Endothelial cell of umbilical vein (primary cell): Measurements from ENCODE around the gene PON2. TPM values are rescaled to one million over a fixed set of nuclear protein-coding genes. Genes with fewer than 3 reads are reported as not detected.

Experiments
- BruUV-seq: library from RNA; stranded (reverse); fragments of 400-500 nt; replicated peaks from 2 replicates; lab custom pipeline; 2021; lab: Mats Ljungman, UMichigan
- CTCF ChIA-PET: fragments of 300-600, 350-600 bp; sonication (Branson Sonifier 250); formaldehyde crosslinking; loops from one replicate; lab custom pipeline; 2021; ENCODE audit warnings: antibody characterized with exemption, inconsistent platforms; lab: Charles Lee
- POLR2A ChIA-PET: fragments of 300-600, 350-600 bp; sonication (Branson Sonifier 250); formaldehyde crosslinking; loops from one replicate; lab custom pipeline; 2021; ENCODE audit warnings: antibody characterized with exemption, inconsistent platforms; lab: Charles Lee
- DNase-seq: peaks from one replicate; pipeline ENCODE4 v3.0.0-alpha.2; 2011; ENCODE audit warnings: low read depth, low spot score
- FAIRE-seq: peaks from 2 replicates; lab custom pipeline; 2011; peaks lifted over from hg19 to GRCh38; lab: Jason Lieb, UNC
- H2AFZ ChIP-seq: 2 replicates; pipeline ENCODE4 v1.6.0; 2012; ENCODE audit warnings: low read depth, low read length, control low read depth, inconsistent platforms
- H3K27ac ChIP-seq: 2 replicates; pipeline ENCODE4 v1.5.1; 2011; ENCODE audit warnings: low read depth, mild to moderate bottlenecking, control low read depth, low read length, moderate library complexity; ENCODE audit not compliant: insufficient read depth
- H3K27me3 ChIP-seq, 2 experiments: 2 replicates each; pipeline versions ENCODE4 v1.6.0 to v1.6.1; 2011; ENCODE audit warnings: low read length in 2 of 2, mixed read lengths in 1 of 2; ENCODE audit not compliant: control insufficient read depth in 2 of 2, insufficient read depth in 2 of 2
- H3K36me3 ChIP-seq, 2 experiments: 2 replicates in 1 of 2; 3 replicates in 1 of 2; pipeline ENCODE4 v1.5.1; 2011; ENCODE audit warnings: low read length in 2 of 2, mild to moderate bottlenecking in 1 of 2, moderate library complexity in 1 of 2; ENCODE audit not compliant: control insufficient read depth in 2 of 2, insufficient read depth in 2 of 2; ENCODE audit errors: extremely low read depth in 1 of 2
- H3K4me1 ChIP-seq: 3 replicates; pipeline ENCODE4 v1.5.1; 2011; ENCODE audit warnings: mild to moderate bottlenecking, low read length; ENCODE audit not compliant: control insufficient read depth, insufficient read depth; ENCODE audit errors: extremely low read depth
- H3K4me2 ChIP-seq: 2 replicates; pipeline ENCODE4 v1.6.1; 2011; ENCODE audit warnings: low read length, control low read depth, mixed read lengths; ENCODE audit not compliant: insufficient read depth
- H3K4me3 ChIP-seq, 3 experiments: fragments of 200-600 bp in 1 of 3; sonication (generic), shearing (Covaris generic) in 1 of 3; replicated peaks in 1 of 3; 2 replicates each; pipeline ENCODE4 v1.5.1; 2011 to 2016; ENCODE audit warnings: control low read depth in 3 of 3, low read length in 3 of 3, mild to moderate bottlenecking in 2 of 3, inconsistent platforms in 1 of 3, low read depth in 1 of 3, moderate library complexity in 1 of 3; ENCODE audit not compliant: insufficient read depth in 1 of 3
- H3K79me2 ChIP-seq: 2 replicates; pipeline ENCODE4 v1.6.0; 2012; ENCODE audit warnings: low read length, inconsistent platforms; ENCODE audit not compliant: control insufficient read depth, insufficient read depth
- H3K9ac ChIP-seq: replicated peaks from 2 replicates; pipeline ENCODE3; 2011; ENCODE audit warnings: low read length, control low read depth; ENCODE audit not compliant: insufficient read depth; ENCODE audit errors: extremely low read depth
- H3K9me1 ChIP-seq: replicated peaks from 3 replicates; pipeline ENCODE4 v1.6.0; 2011; ENCODE audit warnings: mild to moderate bottlenecking, low read length; ENCODE audit not compliant: control insufficient read depth, insufficient read depth; ENCODE audit errors: extremely low read depth
- H3K9me3 ChIP-seq: replicated peaks from 2 replicates; pipeline ENCODE4 v1.5.1; 2012; ENCODE audit warnings: low read length, inconsistent platforms; ENCODE audit not compliant: control insufficient read depth, insufficient read depth
- H4K20me1 ChIP-seq: replicated peaks from 2 replicates; pipeline ENCODE3; 2011; ENCODE audit warnings: mild to moderate bottlenecking, low read length; ENCODE audit not compliant: control insufficient read depth, insufficient read depth; ENCODE audit errors: extremely low read depth
- EZH2 ChIP-seq: IDR thresholded peaks from 2 replicates; pipeline ENCODE4 v1.6.1; 2012; ENCODE audit warnings: borderline replicate concordance, low read depth, mild to moderate bottlenecking, moderate library complexity, low read length, inconsistent platforms; ENCODE audit not compliant: severe bottlenecking
- FOS ChIP-seq: IDR thresholded peaks from 2 replicates; pipeline ENCODE4 v1.6.1; 2011; ENCODE audit warnings: mild to moderate bottlenecking, low read length, moderate library complexity, borderline replicate concordance; ENCODE audit not compliant: insufficient read depth
- GATA2 ChIP-seq: IDR thresholded peaks from 2 replicates; pipeline ENCODE4 v1.7.0; 2011; ENCODE audit warnings: low read depth, mild to moderate bottlenecking, moderate library complexity, mixed read lengths, low read length; ENCODE audit not compliant: insufficient read length, insufficient read depth
- JUN ChIP-seq: IDR thresholded peaks from 2 replicates; pipeline ENCODE4 v1.6.1; 2011; ENCODE audit warnings: borderline replicate concordance, low read depth; ENCODE audit not compliant: insufficient read length, insufficient read depth
- MAX ChIP-seq: IDR thresholded peaks from 2 replicates; pipeline ENCODE4 v1.6.1; 2011; ENCODE audit not compliant: insufficient read depth, insufficient read length
- MYC ChIP-seq: IDR thresholded peaks from one replicate; pipeline ENCODE4 v1.6.1; 2011; ENCODE audit warnings: mild to moderate bottlenecking, low read depth, low read length
- POLR2A ChIP-seq: IDR thresholded peaks from 2 replicates; pipeline ENCODE4 v1.6.1; 2012; ENCODE audit warnings: low read depth, mild to moderate bottlenecking, control low read depth, low read length
- POLR2AphosphoS5 ChIP-seq: IDR thresholded peaks from 2 replicates; pipeline ENCODE4 v1.6.1; 2012; ENCODE audit warnings: low read depth, mild to moderate bottlenecking, control low read depth, low read length, moderate library complexity; ENCODE audit not compliant: insufficient read depth
- dilution Hi-C: fragments of 300-500 bp; cut with MboI; formaldehyde crosslinking; loops from one replicate; pipeline ENCODE4 v1.15.0; 2019; ENCODE audit warnings: low sequenced_read_pairs; ENCODE audit not compliant: extremely low pct_ligation_motif_present
- intact Hi-C: fragments of 100-400 bp; cut with micrococcal nuclease; formaldehyde crosslinking; loops from one replicate; pipeline ENCODE4 v1.10.0; 2022
- polyA plus RNA-seq, 4 experiments: library from polyadenylated mRNA; depleted of rRNA in 3 of 4; stranded (reverse) in 3 of 4; unstranded in 1 of 4; fragments of >200 nt; gene quantifications; 2 replicates each; pipeline versions ENCODE4 v1.2.1 to v1.2.3, GENCODE V29; 2011 to 2012; ENCODE audit warnings: missing spikeins in 1 of 4
- total RNA-seq: library from RNA; stranded (reverse); gene quantifications from 2 replicates; pipeline ENCODE4 v1.2.3, GENCODE V29; 2021
- TF ChIP-seq, protein P1 (sequence below), 2 donors: IDR thresholded peaks; 1 replicate in 1 of 2; 2 replicates in 1 of 2; pipeline ENCODE4 v1.5.1; 2011; ENCODE audit warnings: low read length in 2 of 2, mild to moderate bottlenecking in 2 of 2, moderate library complexity in 2 of 2, control low read depth in 1 of 2, inconsistent platforms in 1 of 2, low read depth in 1 of 2; ENCODE audit not compliant: insufficient read depth in 1 of 2; ENCODE audit errors: extremely low read depth in 1 of 2

Gene PON2
- total and polyA plus RNA-seq, 2 donors (not counting 3 experiments of a cell fraction or from before 2014, with no cell fraction given) = 110 to 125 TPM

DNA sequence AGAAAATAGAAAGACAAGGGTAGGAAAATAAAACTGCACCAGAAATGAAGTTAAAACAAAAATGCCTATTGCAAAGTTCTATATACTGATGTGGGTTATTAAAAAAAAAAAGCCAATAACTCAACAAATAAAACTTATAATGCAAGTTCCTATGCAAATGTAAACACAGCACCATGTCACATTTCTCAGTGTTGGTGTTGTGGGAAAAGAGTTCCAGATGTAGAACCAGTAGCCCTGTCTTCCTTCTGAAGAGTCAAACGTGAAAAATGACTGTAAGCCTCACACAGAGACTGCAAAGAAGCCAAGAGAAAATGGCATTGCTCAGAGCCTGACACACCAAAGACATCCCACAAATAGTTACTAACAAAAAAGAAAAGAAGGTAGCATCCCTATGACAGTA lies 10.1 kb downstream of the PON2 start:
- ChIA-PET POLR2A (no interaction called here), CTCF (interaction anchor here (1.1 kb wide), 1 partner anchor 10 kb away, joined by 3 read pairs; the partner anchor contains the start of gene PON2)
- no peaks in the 10 kb centered on the region for H3K27me3 ChIP-seq
- FAIRE-seq (no peak), DNase-seq (no peak)
- no peak for TF ChIP-seq GATA2
- no peak for TF ChIP-seq JUN
- no peak for TF ChIP-seq POLR2AphosphoS5
- TF ChIP-seq FOS = no peak
- TF ChIP-seq POLR2A = no peak
- TF ChIP-seq, protein P1, sequence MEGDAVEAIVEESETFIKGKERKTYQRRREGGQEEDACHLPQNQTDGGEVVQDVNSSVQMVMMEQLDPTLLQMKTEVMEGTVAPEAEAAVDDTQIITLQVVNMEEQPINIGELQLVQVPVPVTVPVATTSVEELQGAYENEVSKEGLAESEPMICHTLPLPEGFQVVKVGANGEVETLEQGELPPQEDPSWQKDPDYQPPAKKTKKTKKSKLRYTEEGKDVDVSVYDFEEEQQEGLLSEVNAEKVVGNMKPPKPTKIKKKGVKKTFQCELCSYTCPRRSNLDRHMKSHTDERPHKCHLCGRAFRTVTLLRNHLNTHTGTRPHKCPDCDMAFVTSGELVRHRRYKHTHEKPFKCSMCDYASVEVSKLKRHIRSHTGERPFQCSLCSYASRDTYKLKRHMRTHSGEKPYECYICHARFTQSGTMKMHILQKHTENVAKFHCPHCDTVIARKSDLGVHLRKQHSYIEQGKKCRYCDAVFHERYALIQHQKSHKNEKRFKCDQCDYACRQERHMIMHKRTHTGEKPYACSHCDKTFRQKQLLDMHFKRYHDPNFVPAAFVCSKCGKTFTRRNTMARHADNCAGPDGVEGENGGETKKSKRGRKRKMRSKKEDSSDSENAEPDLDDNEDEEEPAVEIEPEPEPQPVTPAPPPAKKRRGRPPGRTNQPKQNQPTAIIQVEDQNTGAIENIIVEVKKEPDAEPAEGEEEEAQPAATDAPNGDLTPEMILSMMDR (IDR thresholded peaks at IDR 0.05; ENCODE audit: extremely low read depth in 1 of 2, insufficient read depth in 1 of 2, low read depth in 1 of 2, low read length in 2 of 2) = no peak
- no peak for TF ChIP-seq EZH2
- no peak for TF ChIP-seq MYC
- TF ChIP-seq MAX = no peak
- no peaks in the 10 kb centered on the region for H3K9me1 ChIP-seq
- H3K4me1 ChIP-seq = no peaks in the 10 kb centered on the region
- H3K9ac ChIP-seq = no peak overlapping the region
- no TSS peak for BruUV-seq
- H3K9me3 ChIP-seq = no peaks in the 10 kb centered on the region
- no peak overlapping the region for H3K27ac ChIP-seq
- H3K36me3 ChIP-seq = peaks cover 2 to 3% of the 10 kb centered on the region in 2 experiments
- intact Hi-C loops (no loop called here), dilution Hi-C loops (no loop called here)
- H3K4me2 ChIP-seq = no peak overlapping the region
- H2AFZ ChIP-seq = no peak overlapping the region
- H3K79me2 ChIP-seq = peaks cover 21% of the 10 kb centered on the region
- no peak overlapping the region for H3K4me3 ChIP-seq
- H4K20me1 ChIP-seq = peaks cover 3% of the 10 kb centered on the region
